Endothelial cell of umbilical vein (primary cell): Measurements from ENCODE around the gene TMEM208. TPM values are rescaled to one million over a fixed set of nuclear protein-coding genes. Genes with fewer than 3 reads are reported as not detected.

Source experiments
- BruUV-seq: library from RNA; stranded (reverse); fragments of 400-500 nt; replicated peaks from 2 replicates; lab custom pipeline; 2021; lab: Mats Ljungman, UMichigan
- CTCF ChIA-PET: fragments of 300-600, 350-600 bp; sonication (Branson Sonifier 250); formaldehyde crosslinking; loops from one replicate; lab custom pipeline; 2021; ENCODE audit warnings: antibody characterized with exemption, inconsistent platforms; lab: Charles Lee
- POLR2A ChIA-PET: fragments of 300-600, 350-600 bp; sonication (Branson Sonifier 250); formaldehyde crosslinking; loops from one replicate; lab custom pipeline; 2021; ENCODE audit warnings: antibody characterized with exemption, inconsistent platforms; lab: Charles Lee
- DNase-seq: peaks from one replicate; pipeline ENCODE4 v3.0.0-alpha.2; 2011; ENCODE audit warnings: low read depth, low spot score
- FAIRE-seq: peaks from 2 replicates; lab custom pipeline; 2011; peaks lifted over from hg19 to GRCh38; lab: Jason Lieb, UNC
- H2AFZ ChIP-seq: 2 replicates; pipeline ENCODE4 v1.6.0; 2012; ENCODE audit warnings: low read depth, low read length, control low read depth, inconsistent platforms
- H3K27ac ChIP-seq: 2 replicates; pipeline ENCODE4 v1.5.1; 2011; ENCODE audit warnings: low read depth, mild to moderate bottlenecking, control low read depth, low read length, moderate library complexity; ENCODE audit not compliant: insufficient read depth
- H3K27me3 ChIP-seq, 2 experiments: 2 replicates each; pipeline versions ENCODE4 v1.6.0 to v1.6.1; 2011; ENCODE audit warnings: low read length in 2 of 2, mixed read lengths in 1 of 2; ENCODE audit not compliant: control insufficient read depth in 2 of 2, insufficient read depth in 2 of 2
- H3K36me3 ChIP-seq, 2 experiments: 2 replicates in 1 of 2; 3 replicates in 1 of 2; pipeline ENCODE4 v1.5.1; 2011; ENCODE audit warnings: low read length in 2 of 2, mild to moderate bottlenecking in 1 of 2, moderate library complexity in 1 of 2; ENCODE audit not compliant: control insufficient read depth in 2 of 2, insufficient read depth in 2 of 2; ENCODE audit errors: extremely low read depth in 1 of 2
- H3K4me1 ChIP-seq: 3 replicates; pipeline ENCODE4 v1.5.1; 2011; ENCODE audit warnings: mild to moderate bottlenecking, low read length; ENCODE audit not compliant: control insufficient read depth, insufficient read depth; ENCODE audit errors: extremely low read depth
- H3K4me2 ChIP-seq: 2 replicates; pipeline ENCODE4 v1.6.1; 2011; ENCODE audit warnings: low read length, control low read depth, mixed read lengths; ENCODE audit not compliant: insufficient read depth
- H3K4me3 ChIP-seq, 3 experiments: fragments of 200-600 bp in 1 of 3; sonication (generic), shearing (Covaris generic) in 1 of 3; replicated peaks in 1 of 3; 2 replicates each; pipeline ENCODE4 v1.5.1; 2011 to 2016; ENCODE audit warnings: control low read depth in 3 of 3, low read length in 3 of 3, mild to moderate bottlenecking in 2 of 3, inconsistent platforms in 1 of 3, low read depth in 1 of 3, moderate library complexity in 1 of 3; ENCODE audit not compliant: insufficient read depth in 1 of 3
- H3K79me2 ChIP-seq: 2 replicates; pipeline ENCODE4 v1.6.0; 2012; ENCODE audit warnings: low read length, inconsistent platforms; ENCODE audit not compliant: control insufficient read depth, insufficient read depth
- H3K9ac ChIP-seq: replicated peaks from 2 replicates; pipeline ENCODE3; 2011; ENCODE audit warnings: low read length, control low read depth; ENCODE audit not compliant: insufficient read depth; ENCODE audit errors: extremely low read depth
- H3K9me1 ChIP-seq: replicated peaks from 3 replicates; pipeline ENCODE4 v1.6.0; 2011; ENCODE audit warnings: mild to moderate bottlenecking, low read length; ENCODE audit not compliant: control insufficient read depth, insufficient read depth; ENCODE audit errors: extremely low read depth
- H3K9me3 ChIP-seq: replicated peaks from 2 replicates; pipeline ENCODE4 v1.5.1; 2012; ENCODE audit warnings: low read length, inconsistent platforms; ENCODE audit not compliant: control insufficient read depth, insufficient read depth
- H4K20me1 ChIP-seq: replicated peaks from 2 replicates; pipeline ENCODE3; 2011; ENCODE audit warnings: mild to moderate bottlenecking, low read length; ENCODE audit not compliant: control insufficient read depth, insufficient read depth; ENCODE audit errors: extremely low read depth
- EZH2 ChIP-seq: IDR thresholded peaks from 2 replicates; pipeline ENCODE4 v1.6.1; 2012; ENCODE audit warnings: borderline replicate concordance, low read depth, mild to moderate bottlenecking, moderate library complexity, low read length, inconsistent platforms; ENCODE audit not compliant: severe bottlenecking
- GATA2 ChIP-seq: IDR thresholded peaks from 2 replicates; pipeline ENCODE4 v1.7.0; 2011; ENCODE audit warnings: low read depth, mild to moderate bottlenecking, moderate library complexity, mixed read lengths, low read length; ENCODE audit not compliant: insufficient read length, insufficient read depth
- POLR2A ChIP-seq: IDR thresholded peaks from 2 replicates; pipeline ENCODE4 v1.6.1; 2012; ENCODE audit warnings: low read depth, mild to moderate bottlenecking, control low read depth, low read length
- POLR2AphosphoS5 ChIP-seq: IDR thresholded peaks from 2 replicates; pipeline ENCODE4 v1.6.1; 2012; ENCODE audit warnings: low read depth, mild to moderate bottlenecking, control low read depth, low read length, moderate library complexity; ENCODE audit not compliant: insufficient read depth
- dilution Hi-C: fragments of 300-500 bp; cut with MboI; formaldehyde crosslinking; loops from one replicate; pipeline ENCODE4 v1.15.0; 2019; ENCODE audit warnings: low sequenced_read_pairs; ENCODE audit not compliant: extremely low pct_ligation_motif_present
- intact Hi-C: fragments of 100-400 bp; cut with micrococcal nuclease; formaldehyde crosslinking; loops from one replicate; pipeline ENCODE4 v1.10.0; 2022
- polyA plus RNA-seq, 4 experiments: library from polyadenylated mRNA; depleted of rRNA in 3 of 4; stranded (reverse) in 3 of 4; unstranded in 1 of 4; fragments of >200 nt; gene quantifications; 2 replicates each; pipeline versions ENCODE4 v1.2.1 to v1.2.3, GENCODE V29; 2011 to 2012; ENCODE audit warnings: missing spikeins in 1 of 4
- total RNA-seq: library from RNA; stranded (reverse); gene quantifications from 2 replicates; pipeline ENCODE4 v1.2.3, GENCODE V29; 2021
- TF ChIP-seq, protein P1 (sequence below), 2 donors: IDR thresholded peaks; 1 replicate in 1 of 2; 2 replicates in 1 of 2; pipeline ENCODE4 v1.5.1; 2011; ENCODE audit warnings: low read length in 2 of 2, mild to moderate bottlenecking in 2 of 2, moderate library complexity in 2 of 2, control low read depth in 1 of 2, inconsistent platforms in 1 of 2, low read depth in 1 of 2; ENCODE audit not compliant: insufficient read depth in 1 of 2; ENCODE audit errors: extremely low read depth in 1 of 2

TMEM208 gene
- total and polyA plus RNA-seq, 2 donors (not counting 3 experiments of a cell fraction or from before 2014, with no cell fraction given): 35.3 to 94.0 TPM

DNA sequence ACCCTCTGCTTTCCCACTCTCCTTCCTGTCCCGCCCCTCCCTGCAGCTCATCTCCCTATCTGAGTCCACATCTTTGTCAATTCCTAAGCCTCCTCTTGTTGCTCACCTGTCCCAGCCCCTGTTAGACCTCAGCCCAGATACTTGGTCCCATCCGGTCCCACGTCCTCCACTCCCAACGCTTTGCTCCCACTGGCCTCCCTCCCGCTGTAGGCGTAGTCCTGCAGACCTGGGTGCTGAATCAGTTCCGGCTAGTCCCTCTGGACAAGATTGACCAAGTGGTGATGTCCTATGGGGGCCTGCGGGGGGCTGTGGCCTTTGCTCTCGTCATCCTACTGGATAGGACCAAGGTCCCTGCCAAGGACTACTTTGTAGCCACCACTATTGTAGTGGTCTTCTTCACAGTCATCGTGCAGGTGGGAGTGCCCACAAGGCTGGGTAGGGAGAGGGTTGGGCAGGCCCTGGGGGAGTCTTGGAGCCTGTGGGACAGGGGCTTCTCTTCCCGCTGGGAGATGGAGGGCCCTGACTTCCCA lies 29.8 kb downstream of the TMEM208 start:
- no peaks in the 10 kb centered on the region for H3K36me3 ChIP-seq
- intact Hi-C loops (no loop called here), dilution Hi-C loops (no loop called here)
- no TSS peak for BruUV-seq
- H3K27me3 ChIP-seq: no peaks in the 10 kb centered on the region
- no peak overlapping the region for H2AFZ ChIP-seq
- H3K79me2 ChIP-seq: no peaks in the 10 kb centered on the region
- H3K4me2 ChIP-seq: no peak overlapping the region
- DNase-seq (no peak), FAIRE-seq (no peak)
- no peak overlapping the region for H3K4me3 ChIP-seq
- ChIA-PET CTCF (no interaction called here), POLR2A (no interaction called here)
- peaks cover 4% of the 10 kb centered on the region for H3K4me1 ChIP-seq
- no peaks in the 10 kb centered on the region for H3K9me3 ChIP-seq
- H3K27ac ChIP-seq: no peak overlapping the region
- H4K20me1 ChIP-seq: no peaks in the 10 kb centered on the region
- no peaks in the 10 kb centered on the region for H3K9me1 ChIP-seq
- H3K9ac ChIP-seq: no peak overlapping the region
- TF ChIP-seq GATA2: no peak
- TF ChIP-seq POLR2AphosphoS5: no peak

DNA sequence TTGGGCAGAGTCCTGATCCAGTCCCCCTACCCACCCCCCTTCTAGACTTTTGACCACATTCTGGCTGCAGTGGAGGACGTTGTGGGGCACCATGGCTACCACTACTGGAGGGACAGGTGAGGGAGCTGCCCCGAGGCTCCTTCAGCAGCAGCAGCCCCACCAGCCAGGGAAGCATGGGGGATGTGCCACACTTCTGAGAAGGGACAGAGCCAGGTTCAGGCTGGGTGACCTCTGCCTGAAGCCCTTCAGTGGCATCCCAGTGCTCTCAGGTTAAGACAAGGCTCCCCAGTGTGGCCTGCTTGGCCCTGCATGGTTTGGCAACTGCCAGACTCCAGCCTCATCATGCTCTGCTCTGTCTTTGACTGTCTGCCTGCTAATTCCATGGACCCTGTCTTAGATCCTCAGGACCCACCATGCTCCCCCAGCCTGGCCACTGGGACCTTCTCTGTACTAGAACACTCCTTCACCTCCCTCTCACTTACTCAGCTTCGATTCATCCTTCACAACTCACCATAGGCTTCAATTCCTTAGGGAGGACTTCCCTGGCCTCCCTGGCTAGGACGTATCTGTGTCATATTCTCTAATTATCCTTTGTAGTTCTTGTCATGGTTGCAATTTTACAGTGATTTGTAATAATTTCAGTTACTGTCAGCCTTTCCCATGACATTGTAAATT lies 30.7 kb downstream of the TMEM208 start:
- ChIA-PET CTCF (interaction anchor here (1.1 to 3.3 kb wide), 7 partner anchors 9 to 170 kb away, joined by 3 to 65 read pairs (median 4); partner anchors contain the start of gene SLC9A5), POLR2A (interaction anchor here (0.6 to 1.1 kb wide), 2 partner anchors 10 to 56 kb away, joined by 3 read pairs; no protein-coding TSS in a partner anchor)
- H3K4me3 ChIP-seq: no peak overlapping the region

More for the DNA sequence above, 30.7 kb downstream of the TMEM208 start:
- no peak overlapping the region for H3K9ac ChIP-seq
- H3K9me3 ChIP-seq: no peaks in the 10 kb centered on the region
- no peaks in the 10 kb centered on the region for H3K79me2 ChIP-seq
- TF ChIP-seq POLR2A: no peak
- TF ChIP-seq EZH2: no peak
- TF ChIP-seq, protein P1, sequence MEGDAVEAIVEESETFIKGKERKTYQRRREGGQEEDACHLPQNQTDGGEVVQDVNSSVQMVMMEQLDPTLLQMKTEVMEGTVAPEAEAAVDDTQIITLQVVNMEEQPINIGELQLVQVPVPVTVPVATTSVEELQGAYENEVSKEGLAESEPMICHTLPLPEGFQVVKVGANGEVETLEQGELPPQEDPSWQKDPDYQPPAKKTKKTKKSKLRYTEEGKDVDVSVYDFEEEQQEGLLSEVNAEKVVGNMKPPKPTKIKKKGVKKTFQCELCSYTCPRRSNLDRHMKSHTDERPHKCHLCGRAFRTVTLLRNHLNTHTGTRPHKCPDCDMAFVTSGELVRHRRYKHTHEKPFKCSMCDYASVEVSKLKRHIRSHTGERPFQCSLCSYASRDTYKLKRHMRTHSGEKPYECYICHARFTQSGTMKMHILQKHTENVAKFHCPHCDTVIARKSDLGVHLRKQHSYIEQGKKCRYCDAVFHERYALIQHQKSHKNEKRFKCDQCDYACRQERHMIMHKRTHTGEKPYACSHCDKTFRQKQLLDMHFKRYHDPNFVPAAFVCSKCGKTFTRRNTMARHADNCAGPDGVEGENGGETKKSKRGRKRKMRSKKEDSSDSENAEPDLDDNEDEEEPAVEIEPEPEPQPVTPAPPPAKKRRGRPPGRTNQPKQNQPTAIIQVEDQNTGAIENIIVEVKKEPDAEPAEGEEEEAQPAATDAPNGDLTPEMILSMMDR (IDR thresholded peaks at IDR 0.05; ENCODE audit: extremely low read depth in 1 of 2, insufficient read depth in 1 of 2, low read depth in 1 of 2, low read length in 2 of 2): no peak
- no peak overlapping the region for H2AFZ ChIP-seq
- intact Hi-C loops: loop anchor here (1.0 kb wide), 1 partner anchor 11 kb away; no protein-coding TSS in a partner anchor
- dilution Hi-C loops: no loop called here
- DNase-seq (no peak), FAIRE-seq (no peak)
- no peaks in the 10 kb centered on the region for H3K27me3 ChIP-seq
- no peaks in the 10 kb centered on the region for H4K20me1 ChIP-seq
- peak overlapping the region; percentile 13 for H3K27ac ChIP-seq
- no peaks in the 10 kb centered on the region for H3K36me3 ChIP-seq
- BruUV-seq: no TSS peak
- peaks cover 4% of the 10 kb centered on the region for H3K4me1 ChIP-seq
- no peak overlapping the region for H3K4me2 ChIP-seq
- no peaks in the 10 kb centered on the region for H3K9me1 ChIP-seq
